Esophagus muscularis mucosa (tissue), 3 donors: ENCODE data around the gene RFTN1.

Experiments used
- CTCF ChIP-seq, 3 experiments: fragments of 200-600 bp in 2 of 3; fragments of 450-650 bp in 1 of 3; sonication (generic) in 2 of 3; IDR thresholded peaks; one replicate each; pipeline ENCODE4 v1.5.1; 2017 to 2019; ENCODE audit warnings: antibody characterized with exemption in 3 of 3, mild to moderate bottlenecking in 2 of 3, moderate library complexity in 1 of 3
- POLR2A ChIP-seq: fragments of 450-650 bp; IDR thresholded peaks from one replicate; pipeline ENCODE4 v1.6.1; 2017; ENCODE audit warnings: antibody characterized with exemption, moderate library complexity, mild to moderate bottlenecking, low read depth
- POLR2AphosphoS5 ChIP-seq, 2 donors: sonication (generic); formaldehyde crosslinking; IDR thresholded peaks; one replicate each; pipeline ENCODE4 v1.6.1; 2017; ENCODE audit warnings: antibody characterized with exemption in 2 of 2

- TF ChIP-seq CTCF (IDR thresholded peaks at IDR 0.05) (no peak), POLR2A (no peak), POLR2AphosphoS5 (IDR thresholded peaks at IDR 0.05) (no peak)
These were observed 48.9 kb downstream of the RFTN1 start for GRCh38 chr3:16464511-16465148.
